ENCODE measurements around the gene LRIT2. TPM values are rescaled to one million over a fixed set of nuclear protein-coding genes. Genes with fewer than 3 reads are reported as not detected.

The LRIT2 gene
- total RNA-seq, 1 experiment from 2014 or later, result not detected

GRCh38 chr10:84244651-84245270 lies 19.4 kb upstream of the LRIT2 start, which contains the start of gene RGR:
Gene RGR (plus strand): TSS chr10:84245053. CDS start chr10:84245091, 38 bp downstream.
- peaks cover 0 to 4% of the 10 kb centered on the region in 2 experiments; a peak in 3 of 4 replicates for H3K4me1 Mint-ChIP-seq
- Histone ChIP-seq H3K4ac (ENCODE audit: low read depth, low read length) (no peak within 1 kb of the TSS), H3K79me1 (ENCODE audit: insufficient read depth, low read depth, low read length, poor library complexity, severe bottlenecking) (no peaks in the 10 kb centered on the region), H2BK15ac (ENCODE audit: low read depth, low read length) (no peak within 1 kb of the TSS), H2AK5ac (ENCODE audit: insufficient read length, low read length) (no peak within 1 kb of the TSS), H3T11ph (ENCODE audit: low read length) (no peak within 1 kb of the TSS), H3K18ac (ENCODE audit: insufficient read length, low read depth, low read length) (no peak within 1 kb of the TSS), H2BK20ac (ENCODE audit: low read depth, low read length, poor library complexity, severe bottlenecking) (no peak within 1 kb of the TSS), H4K91ac (ENCODE audit: insufficient read length, low read depth, low read length) (no peak within 1 kb of the TSS), H3K4me2 (ENCODE audit: insufficient read depth, insufficient read length, low read length) (no peak within 1 kb of the TSS), H4K8ac (replicated peaks; ENCODE audit: insufficient read length, low read depth, low read length) (no peak within 1 kb of the TSS), H2BK5ac (ENCODE audit: insufficient read length, low read length) (no peak within 1 kb of the TSS), H3K23ac (ENCODE audit: insufficient read length, low read depth, low read length) (no peak within 1 kb of the TSS), H3K56ac (ENCODE audit: insufficient read length, low read depth, low read length) (no peak within 1 kb of the TSS), H2BK12ac (ENCODE audit: insufficient read length, low read depth, low read length) (no peak within 1 kb of the TSS), H3K79me2 (ENCODE audit: insufficient read depth, low read length) (no peaks in the 10 kb centered on the region), H2AFZ (ENCODE audit: low read length) (no peak within 1 kb of the TSS), H3K9me3 (ENCODE audit: control insufficient read depth, low read depth, low read length) (no peaks in the 10 kb centered on the region), H3K27ac (ENCODE audit: insufficient read length, low read depth, low read length) (no peak within 1 kb of the TSS), H3K27me3 (ENCODE audit: insufficient read depth, low read length) (no peaks in the 10 kb centered on the region), H2BK120ac (ENCODE audit: low read depth, low read length, poor library complexity, severe bottlenecking) (no peak within 1 kb of the TSS), H4K5ac (ENCODE audit: insufficient read length, low read depth, low read length) (no peak within 1 kb of the TSS), H3K4me1 (ENCODE audit: insufficient read depth, low read length) (no peaks in the 10 kb centered on the region), H4K20me1 (ENCODE audit: control insufficient read depth, insufficient read depth, insufficient read length) (no peaks in the 10 kb centered on the region), H3K14ac (ENCODE audit: insufficient read depth, low read length) (no peak within 1 kb of the TSS), H3K23me2 (ENCODE audit: insufficient read length, low read depth, low read length, poor library complexity, severe bottlenecking) (no peaks in the 10 kb centered on the region), H3K9ac (ENCODE audit: extremely low read depth, insufficient read length, low read length) (no peak within 1 kb of the TSS)
- peak within 1 kb of the TSS in 1 of 3 experiments; percentile 18; a peak in 1 of 7 replicates for H3K27ac Mint-ChIP-seq
- H3K27me3 Mint-ChIP-seq (ENCODE audit: low read depth), result peaks cover 10% of the 10 kb centered on the region
- no peak for DNase-seq
- no peaks in the 10 kb centered on the region; a peak in 1 of 7 replicates for H3K36me3 Mint-ChIP-seq (ENCODE audit: insufficient read depth in 1 of 3, low read depth in 3 of 3)
- no peaks in the 10 kb centered on the region; a peak in 1 of 5 replicates for H3K9me3 Mint-ChIP-seq
- H3K4me3 Mint-ChIP-seq, result no peak within 1 kb of the TSS; a peak in 1 of 5 replicates
- WGBS (ENCODE audit: extremely low coverage, insufficient read length, low lambda C conversion rate), result no CpG with 5 or more reads among the region's 9 CpGs
- no peak for TF ChIP-seq CTCF (conservative IDR thresholded peaks at IDR 0.05)

Measured in H9 (cell line).